HG03025 (cell line): ENCODE data around the gene KYNU.
"Not testable (repeated sequence)": the region's sequence is repeated elsewhere in the genome, so short reads cannot be mapped to it uniquely, and the experiment has no call there.

ENCODE experiments used
- ATAC-seq: cut with Tn5 transposase; IDR thresholded peaks from one replicate; pipeline ENCODE4 v1.9.1; 2021; ENCODE audit warnings: mild to moderate bottlenecking, moderate library complexity; ENCODE audit not compliant: unreplicated experiment, low FRiP score

Gene KYNU

GRCh38 chr2:142877216-142877838 is at the start of gene KYNU:
Gene KYNU, plus strand, starts transcription at chr2:142877664. Its CDS starts 7,704 bp downstream, at chr2:142885368.
- peak; percentile 54 for ATAC-seq

DNA sequence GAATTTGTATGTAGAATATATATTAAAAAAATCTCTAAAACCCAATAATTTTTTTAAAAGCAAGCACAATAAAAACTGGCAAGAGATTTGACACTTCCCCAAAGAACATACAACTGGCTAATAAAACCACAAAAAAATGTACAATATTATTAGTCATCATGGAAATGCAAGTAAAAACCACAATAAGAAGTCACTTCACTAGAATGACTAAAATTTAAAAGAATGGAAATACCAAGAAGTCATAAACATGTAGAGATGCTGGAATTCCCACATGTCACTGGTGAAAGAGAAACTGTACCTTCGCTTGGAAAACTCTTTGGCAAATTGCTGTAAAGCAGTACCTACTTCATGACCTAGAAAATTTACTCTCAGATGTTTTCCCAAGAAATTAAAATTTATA is 43.4 kb upstream of the KYNU start:
- ATAC-seq: no peak

GRCh38 chr2:142840436-142840835 is 37.0 kb upstream of the KYNU start:
- no peak for ATAC-seq

DNA sequence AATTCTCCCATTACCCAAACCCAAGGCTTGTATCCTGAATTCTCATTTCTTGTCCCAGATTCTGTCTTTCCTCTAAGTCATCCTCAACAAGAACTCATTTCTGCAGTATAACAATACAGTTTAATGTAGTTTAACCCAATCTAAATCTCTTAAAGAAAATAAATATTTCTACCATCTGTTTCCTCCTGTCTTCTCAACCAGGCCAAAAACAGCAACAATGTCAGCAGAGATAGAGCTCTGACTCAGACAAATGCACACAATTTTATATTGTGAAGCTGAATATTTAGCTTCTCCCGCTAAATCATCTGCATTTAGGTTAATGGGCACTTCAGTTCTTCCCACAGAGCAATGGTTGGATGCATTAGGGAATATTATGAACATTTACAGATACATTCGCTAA is 35.7 kb upstream of the KYNU start:
- ATAC-seq: no peak

GRCh38 chr2:142842369-142842768 is 35.1 kb upstream of the KYNU start:
- ATAC-seq: no peak

GRCh38 chr2:142843731-142844130 is 33.7 kb upstream of the KYNU start:
- no peak for ATAC-seq

- ATAC-seq: no peak
Measured at GRCh38 chr2:142848023-142848606, 29.3 kb upstream of the KYNU start.

DNA sequence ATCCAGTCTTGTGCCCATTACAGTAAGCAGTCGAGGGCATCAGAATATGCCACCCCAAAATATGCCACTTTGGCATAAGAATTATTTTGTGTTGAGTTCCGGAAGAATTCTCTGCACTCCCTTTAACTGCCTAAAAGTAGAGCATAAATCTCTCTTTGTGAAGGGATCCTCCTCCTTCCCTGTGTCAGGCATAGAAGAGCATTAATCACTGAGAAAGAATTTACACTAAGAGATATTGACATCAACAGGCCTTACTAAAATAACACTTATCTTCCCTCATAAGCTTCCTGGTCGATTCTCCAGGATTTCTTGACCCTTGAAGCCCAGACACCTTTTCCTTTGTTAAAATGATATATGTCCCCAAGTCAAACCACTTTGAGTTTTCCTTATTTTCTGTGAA is 27.6 kb upstream of the KYNU start:
- ATAC-seq: no peak

GRCh38 chr2:142853912-142854311 is 23.6 kb upstream of the KYNU start:
- ATAC-seq: no peak

DNA sequence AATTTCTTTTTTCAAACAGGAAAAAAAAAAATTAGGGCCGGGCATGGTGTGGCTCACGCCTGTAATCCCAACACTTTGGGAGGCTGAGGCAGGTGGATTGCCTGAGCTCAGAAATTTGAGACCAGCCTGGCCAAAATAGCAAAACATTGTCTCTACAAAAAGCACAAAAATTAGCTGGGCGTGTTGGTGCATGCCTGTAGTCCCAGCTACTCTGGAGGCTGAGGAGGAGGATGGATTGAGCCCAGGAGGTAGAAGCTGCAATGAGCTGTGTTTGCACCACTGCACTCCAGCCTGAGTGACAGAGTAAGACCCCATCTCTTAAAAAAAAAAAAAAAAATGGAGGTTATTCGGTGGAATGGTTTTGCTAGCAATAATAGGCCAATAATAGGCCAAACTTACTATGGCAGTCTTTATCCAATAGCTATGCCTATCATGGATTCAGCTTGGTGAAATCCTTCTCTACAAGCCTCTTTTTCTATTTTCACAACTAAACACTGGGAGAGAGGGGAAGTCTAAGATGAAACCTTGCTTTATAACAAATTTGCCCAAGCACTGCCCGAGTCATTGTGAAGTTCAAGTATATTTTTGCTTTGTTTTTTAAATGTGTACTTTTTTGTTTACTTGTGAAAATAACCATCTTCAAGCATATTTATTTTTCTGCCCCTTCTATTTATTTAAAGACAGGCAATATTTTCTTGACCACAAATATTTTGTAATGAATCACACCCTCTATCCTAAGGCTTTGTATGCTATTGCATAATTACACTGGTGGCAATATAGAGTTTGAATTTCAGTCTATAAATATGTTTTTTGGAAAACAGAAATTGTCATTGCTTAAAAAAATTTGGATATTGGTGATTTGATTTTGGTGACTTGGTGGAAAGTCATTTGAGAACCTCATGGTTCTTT is 20.0 kb upstream of the KYNU start:
- no peak for ATAC-seq

- no peak for ATAC-seq
Measured at GRCh38 chr2:142858961-142859360, 18.5 kb upstream of the KYNU start.

GRCh38 chr2:142862299-142862698 is 15.2 kb upstream of the KYNU start:
- no peak for ATAC-seq

GRCh38 chr2:142862847-142863246 is 14.6 kb upstream of the KYNU start:
- ATAC-seq: no peak

- ATAC-seq: no peak
Measured at GRCh38 chr2:142863485-142863961, 13.9 kb upstream of the KYNU start.

DNA sequence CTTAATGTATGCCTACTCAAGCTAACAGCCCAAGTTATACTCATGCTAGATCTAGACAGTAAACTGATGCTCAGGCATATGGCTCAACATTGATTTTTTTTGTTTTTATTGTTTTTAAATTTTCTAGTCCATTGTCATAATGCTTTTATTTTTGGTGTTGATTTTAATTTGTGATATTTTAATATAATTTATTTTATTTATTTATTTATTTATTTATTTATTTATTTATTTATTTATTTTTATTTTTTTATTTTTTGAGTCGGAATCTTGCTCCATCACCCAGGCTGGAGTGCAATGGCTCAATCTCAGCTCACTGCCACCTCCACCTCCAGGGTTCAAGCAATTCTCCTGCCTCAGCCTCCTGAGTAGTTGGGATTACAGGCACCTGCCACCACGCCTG is 12.9 kb upstream of the KYNU start:
- not testable (repeated sequence) for ATAC-seq

DNA sequence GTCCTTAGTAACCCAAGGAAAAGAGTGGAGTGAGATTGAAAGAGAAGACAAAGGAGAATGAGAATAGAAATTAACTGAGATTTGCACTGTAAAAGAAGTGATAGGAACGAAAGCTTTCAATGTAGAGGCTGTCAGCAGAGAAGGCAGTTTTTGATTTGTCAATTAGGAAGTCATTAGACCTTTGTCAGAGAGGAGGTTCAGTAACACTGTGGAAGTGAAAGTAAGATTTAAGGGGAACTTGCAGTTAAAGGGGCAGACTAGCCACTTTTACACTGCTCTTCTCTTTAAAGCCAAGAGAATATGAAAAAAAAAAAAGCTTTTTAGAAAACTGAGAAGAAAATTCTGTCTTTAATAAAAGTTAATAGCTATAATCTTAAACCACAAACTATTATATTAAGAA is 11.5 kb upstream of the KYNU start:
- peak; percentile 95 for ATAC-seq

- ATAC-seq: peak; percentile 8
Measured at GRCh38 chr2:142866426-142866825, 11.0 kb upstream of the KYNU start.

DNA sequence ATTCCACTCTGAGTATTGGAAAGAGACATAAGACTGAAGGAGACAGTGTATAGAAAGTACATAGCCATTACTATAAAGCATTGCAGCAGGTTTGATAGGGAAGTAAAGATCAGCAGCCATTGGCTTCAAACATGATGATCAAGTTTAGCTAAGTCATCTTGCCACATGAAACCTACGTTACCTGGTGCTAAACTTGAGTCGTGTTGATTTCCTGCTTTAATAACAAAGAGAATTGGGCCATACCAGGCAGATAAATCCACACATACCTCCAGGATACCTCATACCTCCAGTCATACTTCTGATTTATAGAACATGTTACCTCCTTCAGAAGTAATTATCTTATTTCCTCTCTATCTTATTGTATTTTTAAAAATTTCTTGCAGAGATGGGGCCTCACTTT is 10.3 kb upstream of the KYNU start:
- no peak for ATAC-seq

DNA sequence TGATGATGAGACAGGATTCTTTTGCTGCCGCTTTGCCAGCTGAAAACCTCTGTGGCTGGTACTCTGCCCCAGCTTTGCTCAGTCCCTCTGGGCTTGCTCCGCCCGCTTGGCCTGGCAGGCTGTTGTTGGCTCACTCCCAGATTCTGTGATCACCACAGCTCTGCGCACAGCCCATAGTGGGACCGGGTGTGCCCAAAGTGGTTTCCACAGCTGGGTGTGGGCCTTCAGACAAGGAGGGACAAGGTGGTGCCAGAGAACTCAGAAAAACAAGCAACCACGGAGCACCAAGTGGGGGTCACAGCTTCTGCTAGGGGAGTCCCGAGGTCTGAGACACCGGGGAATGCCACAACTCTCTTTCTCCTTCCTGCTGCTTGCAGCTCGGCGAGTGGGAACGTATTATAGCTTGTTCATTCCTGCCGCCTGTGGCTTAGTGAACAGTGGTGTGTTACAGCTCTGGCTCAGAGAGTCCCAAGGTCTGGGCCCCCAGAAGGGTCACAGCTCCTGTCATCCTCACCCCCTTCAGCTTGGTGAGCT is 9.2 kb upstream of the KYNU start:
- ATAC-seq: peak; percentile 32

DNA sequence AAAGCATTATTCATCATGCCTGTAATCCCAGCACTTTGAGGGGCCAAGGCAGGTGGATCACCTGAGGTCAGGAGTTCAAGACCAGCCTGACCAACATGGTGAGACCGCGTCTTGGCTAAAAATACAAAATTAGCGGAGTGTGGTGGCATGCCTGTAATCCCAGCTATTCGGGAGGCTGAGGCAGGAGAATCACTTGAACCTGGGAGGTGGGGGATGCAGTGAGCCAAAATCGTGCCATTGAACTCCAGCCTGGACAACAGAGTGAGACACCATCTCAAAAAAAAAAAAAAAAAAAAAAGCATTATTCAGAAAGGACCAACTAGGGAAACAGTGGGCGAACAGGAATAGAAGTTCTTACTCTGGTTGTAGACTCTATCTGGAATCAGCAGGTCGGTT is 8.4 kb upstream of the KYNU start:
- ATAC-seq: not testable (repeated sequence)

DNA sequence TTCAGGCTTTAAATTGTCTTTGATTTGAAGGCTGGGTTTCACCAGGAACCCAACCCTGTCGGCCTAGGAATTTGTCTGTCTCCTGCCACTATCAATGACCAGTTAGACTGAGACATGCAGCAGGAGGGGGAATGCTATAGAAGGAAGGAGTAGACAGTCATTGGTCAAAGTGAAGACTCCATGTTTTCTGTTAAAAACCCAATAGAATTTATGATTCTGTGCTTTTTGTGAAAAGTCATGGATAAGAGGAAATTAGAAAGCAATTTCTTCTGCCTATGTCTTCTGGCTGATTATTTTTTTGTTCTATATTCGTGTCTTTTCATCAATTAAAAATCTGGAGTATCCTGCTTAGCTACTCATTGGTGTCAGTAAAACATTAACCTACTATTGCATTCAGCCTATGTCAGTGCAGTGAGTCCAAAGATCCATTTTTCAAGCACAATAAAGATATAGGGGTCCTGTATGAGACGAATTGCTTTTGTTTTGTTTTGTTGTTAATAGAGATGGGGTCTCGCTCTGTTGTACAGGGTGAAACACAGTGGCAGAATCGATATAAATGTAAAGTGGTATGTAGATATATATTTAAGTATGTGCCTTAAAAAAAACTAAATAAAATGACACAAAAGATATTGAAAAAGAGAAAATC is 7.9 kb upstream of the KYNU start:
- ATAC-seq: no peak
